Measurements from ENCODE around the gene WDR48. TPM values are rescaled to one million over a fixed set of nuclear protein-coding genes. Genes with fewer than 3 reads are reported as not detected.
"Not testable (repeated sequence)": the region's sequence is repeated elsewhere in the genome, so short reads cannot be mapped to it uniquely, and the experiment has no call there.

WDR48 gene
- total RNA-seq = 23.4 TPM
- long read RNA-seq, transcript WDR48-201 (19 exons, 3,707 nt) = major isoform, 13 of 35 reads
- long read RNA-seq, partial matches to known transcripts = 19 of 35 reads
- long read RNA-seq, other reads (novel, unspliced or antisense) = 3 of 35 reads

GRCh38 chr3:39051649-39052561 lies at the start of gene WDR48, which contains the start of gene SCN11A:
Gene WDR48, plus strand, starts transcription at chr3:39052016. Its CDS starts 10 bp downstream, at chr3:39052026.
Gene SCN11A, minus strand, starts transcription at chr3:39051944. Its CDS starts 101,582 bp downstream, at chr3:38950362.
- peak; percentile 96 for DNase-seq (ENCODE audit: low spot score)

- DNase-seq (ENCODE audit: low spot score) = no peak
Measured at GRCh38 chr3:39005295-39005694, 46.5 kb upstream of the WDR48 start.

- DNase-seq (ENCODE audit: low spot score) = no peak
Measured at GRCh38 chr3:39011191-39011736, 40.6 kb upstream of the WDR48 start.

GRCh38 chr3:39013289-39013688 lies 38.5 kb upstream of the WDR48 start:
- no peak for DNase-seq (ENCODE audit: low spot score)

- DNase-seq (ENCODE audit: low spot score) = no peak
Measured at GRCh38 chr3:39013921-39014509, 37.8 kb upstream of the WDR48 start.

- no peak for DNase-seq (ENCODE audit: low spot score)
Measured at GRCh38 chr3:39015418-39015817, 36.4 kb upstream of the WDR48 start.

- DNase-seq (ENCODE audit: low spot score) = no peak
Measured at GRCh38 chr3:39019299-39019698, 32.5 kb upstream of the WDR48 start.

- DNase-seq (ENCODE audit: low spot score) = no peak
Measured at GRCh38 chr3:39021029-39021428, 30.8 kb upstream of the WDR48 start.

GRCh38 chr3:39021465-39022285 lies 30.1 kb upstream of the WDR48 start:
- DNase-seq (ENCODE audit: low spot score) = no peak

- DNase-seq (ENCODE audit: low spot score) = no peak
Measured at GRCh38 chr3:39022286-39022630, 29.6 kb upstream of the WDR48 start.

- no peak for DNase-seq (ENCODE audit: low spot score)
Measured at GRCh38 chr3:39024497-39024896, 27.3 kb upstream of the WDR48 start.

- no peak for DNase-seq (ENCODE audit: low spot score)
Measured at GRCh38 chr3:39025222-39025970, 26.4 kb upstream of the WDR48 start.

GRCh38 chr3:39028546-39028945 lies 23.3 kb upstream of the WDR48 start:
- no peak for DNase-seq (ENCODE audit: low spot score)

- no peak for DNase-seq (ENCODE audit: low spot score)
Measured at GRCh38 chr3:39029556-39029955, 22.3 kb upstream of the WDR48 start.

- no peak for DNase-seq (ENCODE audit: low spot score)
Measured at GRCh38 chr3:39038165-39038564, 13.7 kb upstream of the WDR48 start.

- DNase-seq (ENCODE audit: low spot score) = no peak
Measured at GRCh38 chr3:39050029-39050428, 1.8 kb upstream of the WDR48 start.

GRCh38 chr3:39052583-39052982 lies 767 bp downstream of the WDR48 start:
- no peak for DNase-seq (ENCODE audit: low spot score)

- DNase-seq (ENCODE audit: low spot score) = no peak
Measured at GRCh38 chr3:39053696-39054095, 1.9 kb downstream of the WDR48 start.

GRCh38 chr3:39056151-39056550 lies 4.3 kb downstream of the WDR48 start:
- DNase-seq (ENCODE audit: low spot score) = no peak

GRCh38 chr3:39061228-39061627 lies 9.4 kb downstream of the WDR48 start:
- not testable (repeated sequence) for DNase-seq (ENCODE audit: low spot score)
